Uterus (tissue), 4 donors: ENCODE results near the gene DCUN1D1. TPM values are rescaled to one million over a fixed set of nuclear protein-coding genes. Genes with fewer than 3 reads are reported as not detected.

Source experiments
- DNase-seq, 2 donors: peaks; one replicate each; pipeline ENCODE4 v3.0.0-alpha.2; 2019 to 2020
- H3K27ac ChIP-seq, 2 donors: fragments of 200-600 bp; sonication (generic); 1 replicate in 1 of 2; 2 replicates in 1 of 2; pipeline ENCODE4 v1.5.1; 2016 to 2018
- H3K27me3 ChIP-seq, 2 donors: fragments of 200-600 bp; sonication (generic); one replicate each; pipeline ENCODE4 v1.5.1; 2018 to 2019; ENCODE audit warnings: control low read depth in 1 of 2
- H3K36me3 ChIP-seq, 2 donors: fragments of 200-600 bp; sonication (generic); one replicate each; pipeline ENCODE4 v1.5.1; 2019; ENCODE audit warnings: control low read depth in 1 of 2
- H3K4me1 ChIP-seq, 2 donors: fragments of 200-600 bp; sonication (generic); one replicate each; pipeline ENCODE4 v1.5.1; 2018 to 2019; ENCODE audit warnings: control low read depth in 1 of 2
- H3K4me3 ChIP-seq, 2 donors: fragments of 200-600 bp; sonication (generic); 1 replicate in 1 of 2; 2 replicates in 1 of 2; pipeline ENCODE4 v1.5.1; 2018 to 2019; ENCODE audit warnings: mild to moderate bottlenecking in 1 of 2
- H3K9me3 ChIP-seq, 2 donors: fragments of 200-600 bp; sonication (generic); one replicate each; pipeline ENCODE4 v1.5.1; 2019; ENCODE audit warnings: control low read depth in 1 of 2
- POLR2A ChIP-seq, 2 donors: fragments of 450-650 bp; IDR thresholded peaks; one replicate each; pipeline ENCODE4 v1.6.1; 2016; ENCODE audit warnings: antibody characterized with exemption in 2 of 2, mild to moderate bottlenecking in 1 of 2, moderate library complexity in 1 of 2
- intact Hi-C: fragments of 100-400 bp; cut with DNase I; formaldehyde crosslinking; loops from one replicate; pipeline ENCODE4 v1.15.1; 2023; ENCODE audit warnings: low total_unique reads
- total RNA-seq, 4 donors: library from RNA; depleted of rRNA in 3 of 4; stranded (reverse); fragments of >200 nt in 3 of 4; gene quantifications; one replicate each; pipeline versions ENCODE4 v1.1.0 to v1.2.4, GENCODE V29; 2014 to 2023
- TF ChIP-seq, protein P1 (sequence below), 4 experiments: fragments of 200-600 bp in 2 of 4; fragments of 450-650 bp in 2 of 4; sonication (generic) in 2 of 4; IDR thresholded peaks; one replicate each; pipeline ENCODE4 v1.5.1; 2016 to 2019; ENCODE audit warnings: antibody characterized with exemption in 4 of 4, mild to moderate bottlenecking in 2 of 4, moderate library complexity in 1 of 4
- donor health status: DM: yes; HTN: yes; CAD: no.

DCUN1D1 gene
- total RNA-seq, 4 donors from 2014 or later: 13.1 to 70.4 (median 33.3) TPM

DNA sequence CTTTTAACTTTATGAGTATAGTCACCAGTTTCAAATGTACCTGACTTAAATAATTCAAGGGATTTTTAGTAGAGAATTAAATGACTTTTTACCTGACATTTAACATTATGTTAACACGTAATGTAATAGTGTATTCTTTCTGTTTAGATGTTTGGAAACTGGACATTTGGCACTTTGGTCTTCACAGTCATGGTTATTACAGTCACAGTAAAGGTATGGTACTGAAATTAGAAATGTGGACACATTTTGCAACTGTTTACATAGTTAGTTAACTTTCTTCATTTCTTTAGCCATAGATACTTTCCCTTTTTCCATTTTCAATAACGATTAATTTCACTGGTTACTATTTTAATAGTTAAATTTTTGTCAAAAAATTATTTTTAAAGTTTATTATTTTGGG, 83.8 kb downstream of the DCUN1D1 start:
- H3K4me3 ChIP-seq: no peak overlapping the region
- no peaks in the 10 kb centered on the region for H3K36me3 ChIP-seq
- no peaks in the 10 kb centered on the region for H3K4me1 ChIP-seq
- H3K27ac ChIP-seq: no peak overlapping the region
- intact Hi-C loops: no loop called here
- H3K9me3 ChIP-seq: no peaks in the 10 kb centered on the region
- DNase-seq: no peak
- TF ChIP-seq, protein P1, sequence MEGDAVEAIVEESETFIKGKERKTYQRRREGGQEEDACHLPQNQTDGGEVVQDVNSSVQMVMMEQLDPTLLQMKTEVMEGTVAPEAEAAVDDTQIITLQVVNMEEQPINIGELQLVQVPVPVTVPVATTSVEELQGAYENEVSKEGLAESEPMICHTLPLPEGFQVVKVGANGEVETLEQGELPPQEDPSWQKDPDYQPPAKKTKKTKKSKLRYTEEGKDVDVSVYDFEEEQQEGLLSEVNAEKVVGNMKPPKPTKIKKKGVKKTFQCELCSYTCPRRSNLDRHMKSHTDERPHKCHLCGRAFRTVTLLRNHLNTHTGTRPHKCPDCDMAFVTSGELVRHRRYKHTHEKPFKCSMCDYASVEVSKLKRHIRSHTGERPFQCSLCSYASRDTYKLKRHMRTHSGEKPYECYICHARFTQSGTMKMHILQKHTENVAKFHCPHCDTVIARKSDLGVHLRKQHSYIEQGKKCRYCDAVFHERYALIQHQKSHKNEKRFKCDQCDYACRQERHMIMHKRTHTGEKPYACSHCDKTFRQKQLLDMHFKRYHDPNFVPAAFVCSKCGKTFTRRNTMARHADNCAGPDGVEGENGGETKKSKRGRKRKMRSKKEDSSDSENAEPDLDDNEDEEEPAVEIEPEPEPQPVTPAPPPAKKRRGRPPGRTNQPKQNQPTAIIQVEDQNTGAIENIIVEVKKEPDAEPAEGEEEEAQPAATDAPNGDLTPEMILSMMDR (IDR thresholded peaks at IDR 0.05): no peak
- no peaks in the 10 kb centered on the region for H3K27me3 ChIP-seq

GRCh38 chr3:182895513-182896112, 84.7 kb downstream of the DCUN1D1 start:
- DNase-seq: no peak
- no peak overlapping the region for H3K27ac ChIP-seq
- intact Hi-C loops: no loop called here
- H3K4me3 ChIP-seq: no peak overlapping the region
- H3K9me3 ChIP-seq: no peaks in the 10 kb centered on the region
- H3K27me3 ChIP-seq: no peaks in the 10 kb centered on the region
- no peaks in the 10 kb centered on the region for H3K4me1 ChIP-seq
- no peaks in the 10 kb centered on the region for H3K36me3 ChIP-seq
- TF ChIP-seq POLR2A (IDR thresholded peaks at IDR 0.05): no peak
- TF ChIP-seq, protein P1 (IDR thresholded peaks at IDR 0.05): no peak

DNA sequence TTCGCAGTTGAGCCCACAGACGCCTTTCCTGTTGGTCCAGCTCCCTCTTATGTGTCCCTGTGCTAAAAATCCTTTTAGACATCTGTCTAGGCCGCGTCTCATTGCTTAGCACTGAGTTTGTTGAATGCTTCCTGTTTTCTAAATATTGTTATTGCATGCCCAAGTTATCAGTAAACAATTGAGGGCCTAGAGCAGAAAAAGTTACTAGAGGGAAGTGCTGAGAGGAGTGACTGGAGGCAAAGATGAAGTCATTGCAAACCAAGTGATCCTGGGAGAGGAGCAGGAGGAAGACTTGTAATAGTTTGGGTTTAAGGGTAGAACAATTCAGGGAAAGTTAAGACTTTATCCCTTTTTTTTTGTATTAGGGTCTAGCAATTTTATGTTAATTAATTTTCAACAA, 88.1 kb downstream of the DCUN1D1 start:
- H3K27ac ChIP-seq: no peak overlapping the region
- TF ChIP-seq, protein P1 (IDR thresholded peaks at IDR 0.05): no peak
- no peak for TF ChIP-seq POLR2A (IDR thresholded peaks at IDR 0.05)

GRCh38 chr3:182891364-182891763, 89.0 kb downstream of the DCUN1D1 start:
- TF ChIP-seq, protein P1 (IDR thresholded peaks at IDR 0.05): no peak
- intact Hi-C loops: no loop called here
- Histone ChIP-seq H3K27me3 (no peaks in the 10 kb centered on the region), H3K36me3 (no peaks in the 10 kb centered on the region), H3K4me3 (no peak overlapping the region), H3K27ac (no peak overlapping the region), H3K4me1 (no peaks in the 10 kb centered on the region), H3K9me3 (no peaks in the 10 kb centered on the region)
- no peak for DNase-seq

More for the DNA sequence above, 88.1 kb downstream of the DCUN1D1 start:
- intact Hi-C loops: no loop called here
- Histone ChIP-seq H3K27me3 (no peaks in the 10 kb centered on the region), H3K9me3 (no peaks in the 10 kb centered on the region), H3K36me3 (no peaks in the 10 kb centered on the region), H3K4me3 (no peak overlapping the region), H3K4me1 (no peaks in the 10 kb centered on the region)
- DNase-seq: no peak

GRCh38 chr3:182889948-182890629, 90.2 kb downstream of the DCUN1D1 start:
- H3K36me3 ChIP-seq: no peaks in the 10 kb centered on the region
- DNase-seq: no peak
- TF ChIP-seq, protein P1 (IDR thresholded peaks at IDR 0.05): no peak
- TF ChIP-seq POLR2A (IDR thresholded peaks at IDR 0.05): no peak
- H3K4me3 ChIP-seq: no peak overlapping the region
- no peaks in the 10 kb centered on the region for H3K9me3 ChIP-seq
- H3K4me1 ChIP-seq: no peaks in the 10 kb centered on the region
- H3K27ac ChIP-seq: no peak overlapping the region
- no peaks in the 10 kb centered on the region for H3K27me3 ChIP-seq
- intact Hi-C loops: no loop called here
